Keratinocyte (primary cell): ENCODE data around the gene COL6A2. TPM values are rescaled to one million over a fixed set of nuclear protein-coding genes. Genes with fewer than 3 reads are reported as not detected.

Experiments used
- DNase-seq: peaks from one replicate; pipeline ENCODE4 v3.0.0-alpha.2; 2011; ENCODE audit warnings: low read depth, missing footprints, low spot score
- FAIRE-seq: peaks from 2 replicates; lab custom pipeline; 2011; peaks lifted over from hg19 to GRCh38; lab: Jason Lieb, UNC
- H2AFZ ChIP-seq: 2 replicates; pipeline ENCODE4 v1.6.0; 2012; ENCODE audit warnings: low read length, control low read depth, inconsistent platforms; ENCODE audit not compliant: control insufficient read depth
- H3K27ac ChIP-seq: 2 replicates; pipeline ENCODE4 v1.5.1; 2011; ENCODE audit warnings: low read length; ENCODE audit not compliant: control insufficient read depth, insufficient read depth
- H3K27me3 ChIP-seq: 3 replicates; pipeline ENCODE4 v1.6.0; 2011; ENCODE audit warnings: low read length; ENCODE audit not compliant: control insufficient read depth, insufficient read depth; ENCODE audit errors: extremely low read depth
- H3K36me3 ChIP-seq, 2 experiments: 2 replicates in 1 of 2; 3 replicates in 1 of 2; pipeline ENCODE4 v1.5.1; 2011; ENCODE audit warnings: low read length in 2 of 2, mild to moderate bottlenecking in 1 of 2; ENCODE audit not compliant: control insufficient read depth in 2 of 2, insufficient read depth in 2 of 2; ENCODE audit errors: extremely low read depth in 1 of 2
- H3K4me1 ChIP-seq: 3 replicates; pipeline ENCODE4 v1.5.1; 2011; ENCODE audit warnings: low read length; ENCODE audit not compliant: control insufficient read depth, insufficient read depth; ENCODE audit errors: extremely low read depth
- H3K4me2 ChIP-seq: 3 replicates; pipeline ENCODE4 v1.6.0; 2011; ENCODE audit warnings: low read depth, low read length; ENCODE audit not compliant: control insufficient read depth, insufficient read depth; ENCODE audit errors: extremely low read depth
- H3K4me3 ChIP-seq, 3 experiments: fragments of 200-600 bp in 1 of 3; sonication (generic) in 1 of 3; 2 replicates in 2 of 3; 3 replicates in 1 of 3; pipeline ENCODE4 v1.5.1; 2011 to 2016; ENCODE audit warnings: low read length in 3 of 3, mild to moderate bottlenecking in 3 of 3, control low read depth in 2 of 3, inconsistent platforms in 1 of 3, low read depth in 1 of 3, mixed read lengths in 1 of 3, mixed run types in 1 of 3, moderate library complexity in 1 of 3; ENCODE audit not compliant: control insufficient read depth in 2 of 3, insufficient read depth in 2 of 3; ENCODE audit errors: extremely low read depth in 1 of 3
- H3K79me2 ChIP-seq: 2 replicates; pipeline ENCODE4 v1.6.0; 2012; ENCODE audit warnings: low read length; ENCODE audit not compliant: control insufficient read depth, insufficient read depth
- H3K9ac ChIP-seq: 3 replicates; pipeline ENCODE4 v1.6.0; 2011; ENCODE audit warnings: low read length; ENCODE audit not compliant: control insufficient read depth, insufficient read depth; ENCODE audit errors: extremely low read depth
- H3K9me1 ChIP-seq: 3 replicates; pipeline ENCODE4 v1.6.0; 2011; ENCODE audit warnings: low read length; ENCODE audit not compliant: control insufficient read depth, insufficient read depth; ENCODE audit errors: extremely low read depth
- H3K9me3 ChIP-seq: 2 replicates; pipeline ENCODE4 v1.5.1; 2012; ENCODE audit warnings: low read depth, low read length; ENCODE audit not compliant: control insufficient read depth
- H4K20me1 ChIP-seq: 3 replicates; pipeline ENCODE4 v1.6.0; 2011; ENCODE audit warnings: low read length; ENCODE audit not compliant: control insufficient read depth, insufficient read depth; ENCODE audit errors: extremely low read depth
- CTCF ChIP-seq, 3 experiments: IDR thresholded peaks in 1 of 3; conservative IDR thresholded peaks in 1 of 3; optimal IDR thresholded peaks in 1 of 3; 2 replicates in 2 of 3; 3 replicates in 1 of 3; pipeline versions ENCODE3 to v1.5.1; 2011; ENCODE audit warnings: low read length in 3 of 3, mild to moderate bottlenecking in 3 of 3, moderate library complexity in 2 of 3, control low read depth in 1 of 3, inconsistent platforms in 1 of 3; ENCODE audit not compliant: insufficient read depth in 2 of 3; ENCODE audit errors: extremely low read depth in 1 of 3
- EZH2 ChIP-seq: IDR thresholded peaks from one replicate; pipeline ENCODE4 v1.6.1; 2012; ENCODE audit warnings: inconsistent platforms, mild to moderate bottlenecking, low read length, moderate library complexity
- dilution Hi-C: fragments of 300-500 bp; cut with MboI; formaldehyde crosslinking; loops from one replicate; pipeline ENCODE4 v1.7.0; 2020; ENCODE audit warnings: low sequenced_read_pairs; ENCODE audit not compliant: extremely low pct_ligation_motif_present
- polyA plus RNA-seq, 5 experiments: library from polyadenylated mRNA; depleted of rRNA in 3 of 5; stranded (reverse) in 3 of 5; stranded (forward) in 1 of 5; unstranded in 1 of 5; fragments of >200 nt; gene quantifications; 1 replicate in 1 of 5; 2 replicates in 3 of 5; 3 replicates in 1 of 5; pipeline versions ENCODE4 v1.2.1 to v1.2.3, GENCODE V29; 2011 to 2012; ENCODE audit warnings: missing spikeins in 2 of 5, low read depth in 1 of 5, low replicate concordance in 1 of 5

Gene COL6A2
- polyA plus RNA-seq, 1 donor (not counting 4 experiments of a cell fraction or from before 2014, with no cell fraction given): 0.03 TPM

- DNase-seq: no peak
- no peaks in the 10 kb centered on the region for H3K9me3 ChIP-seq
- no peaks in the 10 kb centered on the region for H3K36me3 ChIP-seq
- dilution Hi-C loops: no loop called here
- no peaks in the 10 kb centered on the region for H3K4me1 ChIP-seq
- no peaks in the 10 kb centered on the region for H3K27me3 ChIP-seq
- TF ChIP-seq EZH2: no peak
- TF ChIP-seq CTCF (optimal IDR thresholded peaks at IDR 0.05 in 1 of 3, IDR thresholded peaks at IDR 0.05 in 1 of 3, conservative IDR thresholded peaks at IDR 0.05 in 1 of 3; ENCODE audit: extremely low read depth in 1 of 3, insufficient read depth in 2 of 3, low read length in 3 of 3): no peak
- H3K4me2 ChIP-seq: no peak overlapping the region
- no peak overlapping the region for H3K27ac ChIP-seq
- no peak overlapping the region for H3K9ac ChIP-seq
- no peak overlapping the region for H2AFZ ChIP-seq
- no peak for FAIRE-seq
- H4K20me1 ChIP-seq: no peaks in the 10 kb centered on the region
- H3K79me2 ChIP-seq: no peaks in the 10 kb centered on the region
- H3K4me3 ChIP-seq: no peak overlapping the region
- no peaks in the 10 kb centered on the region for H3K9me1 ChIP-seq
Observed at GRCh38 chr21:46149205-46149901, 51.4 kb downstream of the COL6A2 start.

- Histone ChIP-seq H3K27me3 (no peaks in the 10 kb centered on the region), H3K4me1 (no peaks in the 10 kb centered on the region), H3K36me3 (no peaks in the 10 kb centered on the region), H3K4me3 (no peak overlapping the region), H2AFZ (no peak overlapping the region), H3K9ac (no peak overlapping the region), H3K4me2 (no peak overlapping the region), H3K9me3 (no peaks in the 10 kb centered on the region), H3K27ac (no peak overlapping the region), H3K79me2 (no peaks in the 10 kb centered on the region), H3K9me1 (no peaks in the 10 kb centered on the region), H4K20me1 (no peaks in the 10 kb centered on the region)
- dilution Hi-C loops: no loop called here
- TF ChIP-seq CTCF (optimal IDR thresholded peaks at IDR 0.05 in 1 of 3, IDR thresholded peaks at IDR 0.05 in 1 of 3, conservative IDR thresholded peaks at IDR 0.05 in 1 of 3; ENCODE audit: extremely low read depth in 1 of 3, insufficient read depth in 2 of 3, low read length in 3 of 3) (no peak), EZH2 (no peak)
- FAIRE-seq (no peak), DNase-seq (no peak)
Observed at GRCh38 chr21:46150073-46150472, 52.2 kb downstream of the COL6A2 start.
